HG03469 (cell line): ENCODE data around the gene NTHL1.

Experiments used
- ATAC-seq: cut with Tn5 transposase; IDR thresholded peaks from one replicate; pipeline ENCODE4 v1.9.1; 2021; ENCODE audit warnings: mild to moderate bottlenecking, moderate library complexity, moderate number of reproducible peaks; ENCODE audit not compliant: unreplicated experiment

NTHL1 gene

GRCh38 chr16:2031081-2031577 lies 16.5 kb downstream of the NTHL1 start:
- no peak for ATAC-seq

GRCh38 chr16:2030036-2030435 lies 17.6 kb downstream of the NTHL1 start:
- ATAC-seq = no peak

GRCh38 chr16:2029350-2029749 lies 18.3 kb downstream of the NTHL1 start:
- no peak for ATAC-seq

GRCh38 chr16:2028620-2029220 lies 18.9 kb downstream of the NTHL1 start:
- ATAC-seq = no peak

- no peak for ATAC-seq
Measured at GRCh38 chr16:2028146-2028545, 19.5 kb downstream of the NTHL1 start.

GRCh38 chr16:2027024-2028010 lies 20.3 kb downstream of the NTHL1 start:
- ATAC-seq = no peak

- ATAC-seq = no peak
Measured at GRCh38 chr16:2026461-2027023, 21.1 kb downstream of the NTHL1 start, which contains the start of gene NHERF2. TSS of gene NHERF2 (plus strand) at chr16:2026902. CDS start at chr16:2027006, 104 bp downstream.

- ATAC-seq = no peak
Measured at GRCh38 chr16:2025878-2026460, 21.7 kb downstream of the NTHL1 start.

GRCh38 chr16:2025251-2025650 lies 22.4 kb downstream of the NTHL1 start:
- ATAC-seq = no peak

- ATAC-seq = no peak
Measured at GRCh38 chr16:2024032-2024420, 23.6 kb downstream of the NTHL1 start.

GRCh38 chr16:2023092-2024031 lies 24.3 kb downstream of the NTHL1 start:
- ATAC-seq = no peak

GRCh38 chr16:2022723-2023091 lies 24.9 kb downstream of the NTHL1 start:
- no peak for ATAC-seq

- no peak for ATAC-seq
Measured at GRCh38 chr16:2019921-2020831, 27.5 kb downstream of the NTHL1 start.

GRCh38 chr16:2019518-2019920 lies 28.1 kb downstream of the NTHL1 start, which contains the start of gene NPW:
TSS of gene NPW (plus strand) at chr16:2019785.
- ATAC-seq = no peak

GRCh38 chr16:2016407-2016922 lies 31.2 kb downstream of the NTHL1 start:
- no peak for ATAC-seq

- ATAC-seq = no peak
Measured at GRCh38 chr16:2015947-2016208, 31.8 kb downstream of the NTHL1 start.

GRCh38 chr16:2015117-2015946 lies 32.3 kb downstream of the NTHL1 start:
- no peak for ATAC-seq

GRCh38 chr16:2013527-2013926 lies 34.1 kb downstream of the NTHL1 start:
- ATAC-seq = no peak
